ENCODE results near the gene PODXL.
"Not testable (repeated sequence)": the region's sequence is repeated elsewhere in the genome, so short reads cannot be mapped to it uniquely, and the experiment has no call there.

The PODXL gene

DNA sequence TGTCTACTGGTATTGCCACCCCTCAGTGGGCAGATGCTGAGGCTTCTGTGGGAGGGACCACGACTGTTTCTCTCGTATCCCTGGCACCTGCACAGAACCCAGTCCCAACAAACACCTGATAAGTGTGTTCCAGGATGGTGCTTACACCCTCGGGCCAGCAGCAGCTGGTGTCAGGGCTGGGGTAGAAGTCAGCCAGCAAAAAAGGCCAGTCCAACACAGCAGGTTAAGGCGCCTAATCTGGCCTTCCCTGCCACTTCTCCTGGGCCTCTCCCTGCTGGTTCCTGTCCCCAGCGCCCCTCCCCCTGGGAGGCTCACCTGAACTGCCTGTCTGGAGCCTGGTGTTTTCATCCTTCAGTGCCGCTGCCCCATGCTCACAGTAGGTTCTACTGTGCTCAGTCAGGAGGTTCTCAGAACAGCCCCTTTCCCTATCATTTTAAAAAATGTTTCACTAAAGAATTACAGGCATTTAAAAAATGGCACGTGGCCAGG is 20.0 kb downstream of the PODXL start:
- DNase-seq = no peak

- DNase-seq = no peak
Measured at GRCh38 chr7:131533566-131534561, 22.6 kb downstream of the PODXL start.

DNA sequence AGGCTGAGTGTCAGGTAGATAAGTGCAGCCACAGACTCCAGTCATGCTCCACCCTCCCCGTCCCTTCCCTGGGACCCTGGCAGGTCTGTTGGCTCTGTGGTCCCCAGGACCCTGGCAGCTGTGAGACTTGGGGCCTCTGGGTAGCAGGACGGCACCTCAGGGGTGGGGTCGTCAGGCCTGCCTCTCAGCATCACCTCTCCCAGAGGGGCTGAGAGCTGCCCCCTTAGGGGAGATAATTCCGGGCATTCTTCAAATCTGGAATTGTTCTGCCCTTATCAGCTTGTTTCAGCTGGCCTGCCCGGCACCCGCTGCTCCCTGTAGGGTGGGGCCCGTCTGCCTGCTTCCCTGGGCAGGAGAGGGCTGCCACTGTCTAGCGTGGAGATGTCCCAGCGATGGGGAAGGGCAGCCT is 23.3 kb downstream of the PODXL start:
- DNase-seq = no peak

GRCh38 chr7:131532570-131533091 is 23.8 kb downstream of the PODXL start:
- no peak for DNase-seq

DNA sequence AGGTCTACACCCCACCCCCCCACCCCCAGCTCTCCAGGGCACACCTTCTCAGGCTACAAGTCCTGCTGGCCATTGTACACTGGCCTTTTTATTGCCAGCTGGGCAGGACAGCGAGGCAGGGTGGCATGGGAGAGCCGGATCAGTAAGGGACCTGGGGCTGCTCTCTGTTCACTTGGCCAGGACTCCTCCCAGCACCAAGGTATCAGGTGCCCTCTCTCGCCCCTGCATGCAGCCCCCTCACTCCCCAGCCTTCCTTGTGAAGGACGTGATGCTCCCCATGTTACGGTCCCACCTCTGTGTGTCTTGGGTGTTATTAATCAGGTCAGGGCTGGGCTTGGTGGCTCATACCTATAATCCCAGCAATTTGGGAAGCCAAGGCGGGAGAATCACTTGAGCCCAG is 26.3 kb downstream of the PODXL start:
- no peak for DNase-seq

- no peak for DNase-seq
Measured at GRCh38 chr7:131529617-131530016, 26.8 kb downstream of the PODXL start.

DNA sequence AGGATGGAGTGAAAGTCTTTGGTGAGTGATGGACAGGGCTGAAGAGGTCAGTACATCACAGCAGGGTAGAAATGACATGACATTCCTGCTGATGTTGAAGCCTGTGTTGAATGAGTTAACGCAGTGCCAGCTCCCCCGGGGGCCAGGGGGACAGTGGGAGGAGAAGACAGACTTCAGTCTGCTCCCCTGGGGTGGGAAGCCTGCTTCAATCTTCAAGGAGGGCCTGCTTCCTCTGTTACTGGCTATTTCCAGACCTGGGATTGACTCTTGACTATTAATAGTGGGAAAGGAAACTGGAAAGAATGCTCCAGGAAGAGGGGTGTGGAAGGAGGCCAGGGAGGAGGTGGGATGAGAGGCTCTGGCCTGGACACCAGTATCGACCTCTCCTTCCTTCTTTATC is 27.2 kb downstream of the PODXL start:
- DNase-seq = no peak

DNA sequence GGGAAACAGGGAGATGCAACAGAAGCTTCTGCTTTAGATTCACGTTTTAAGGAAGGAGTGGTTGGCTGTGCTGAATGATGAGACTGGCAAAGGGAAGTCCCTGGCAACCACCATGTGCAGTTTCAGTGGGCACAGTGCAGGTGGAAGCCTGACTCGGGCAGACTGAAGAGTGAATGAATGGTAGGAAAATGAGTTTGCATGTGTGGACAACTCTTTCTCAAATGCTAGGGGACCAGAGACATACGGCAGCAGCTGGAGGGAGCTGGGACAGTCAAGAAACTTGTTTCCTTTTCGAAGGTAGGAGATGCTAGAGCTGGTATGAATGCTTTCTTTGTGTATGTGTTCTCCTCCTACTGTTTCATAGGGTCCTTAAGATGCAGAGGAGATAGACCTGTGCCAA is 29.0 kb downstream of the PODXL start:
- no peak for DNase-seq

- DNase-seq = no peak
Measured at GRCh38 chr7:131525820-131526219, 30.6 kb downstream of the PODXL start.

DNA sequence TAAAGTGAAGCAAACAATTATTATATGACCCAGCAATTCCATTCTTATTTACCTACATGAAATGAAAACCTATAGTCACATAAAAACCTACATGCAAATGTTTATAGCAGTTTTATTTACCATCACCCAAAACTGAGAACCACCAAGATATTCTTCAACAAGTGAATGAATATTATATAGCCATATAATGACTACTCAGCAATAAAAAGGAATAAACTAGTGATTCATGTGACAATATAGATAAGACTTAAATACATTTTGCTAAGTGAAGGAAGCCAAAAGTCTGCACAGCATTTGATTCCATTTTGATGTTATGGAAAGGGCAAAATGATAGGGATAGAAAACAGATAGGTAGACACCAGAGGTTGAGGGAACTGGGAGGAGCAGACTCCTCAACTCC is 31.7 kb downstream of the PODXL start:
- DNase-seq = no peak

DNA sequence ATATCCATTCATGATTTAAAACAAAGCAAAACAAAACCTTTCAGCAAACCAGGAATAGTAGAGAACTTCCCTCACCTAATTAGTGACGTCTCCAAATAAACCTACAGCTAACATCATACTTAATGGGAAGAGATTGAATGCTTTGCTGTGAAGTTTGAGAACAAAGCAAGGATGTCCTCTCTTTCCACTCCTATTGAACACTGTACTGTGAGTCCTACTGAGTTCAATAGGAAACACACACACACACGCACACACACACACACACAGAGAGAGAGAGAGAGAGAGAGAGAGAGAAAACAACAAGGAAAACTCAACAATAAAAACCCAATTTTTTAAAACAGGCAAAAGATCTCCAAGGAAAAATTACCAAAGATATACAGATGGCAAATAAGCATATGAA is 32.3 kb downstream of the PODXL start:
- no peak for DNase-seq

GRCh38 chr7:131522325-131522930 is 34.0 kb downstream of the PODXL start:
- no peak for DNase-seq

DNA sequence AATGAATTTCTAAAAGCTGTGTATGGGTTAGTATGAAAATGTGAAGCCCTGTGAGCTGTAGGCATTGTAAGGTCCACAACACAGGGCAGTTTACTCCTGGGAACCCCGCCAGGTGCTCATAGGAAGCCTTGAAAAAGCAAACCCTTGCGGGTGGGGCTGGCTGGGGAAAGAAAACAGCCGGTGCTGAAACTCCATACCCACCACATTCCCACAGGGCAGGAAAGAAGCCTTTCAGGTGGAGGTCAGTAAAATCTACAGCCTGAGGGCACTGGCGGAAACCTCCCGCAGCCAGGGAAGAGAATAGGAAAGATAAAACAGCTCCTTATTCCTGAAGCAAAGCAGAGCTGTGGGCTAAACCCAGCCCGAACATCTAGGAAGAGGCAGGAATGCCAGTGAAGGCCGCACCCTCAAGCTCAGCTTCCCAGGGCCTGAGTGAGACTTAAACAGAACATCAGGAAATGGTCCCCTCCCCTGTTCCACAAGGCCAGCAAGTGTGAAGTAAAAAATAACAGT is 34.7 kb downstream of the PODXL start:
- no peak for DNase-seq

DNA sequence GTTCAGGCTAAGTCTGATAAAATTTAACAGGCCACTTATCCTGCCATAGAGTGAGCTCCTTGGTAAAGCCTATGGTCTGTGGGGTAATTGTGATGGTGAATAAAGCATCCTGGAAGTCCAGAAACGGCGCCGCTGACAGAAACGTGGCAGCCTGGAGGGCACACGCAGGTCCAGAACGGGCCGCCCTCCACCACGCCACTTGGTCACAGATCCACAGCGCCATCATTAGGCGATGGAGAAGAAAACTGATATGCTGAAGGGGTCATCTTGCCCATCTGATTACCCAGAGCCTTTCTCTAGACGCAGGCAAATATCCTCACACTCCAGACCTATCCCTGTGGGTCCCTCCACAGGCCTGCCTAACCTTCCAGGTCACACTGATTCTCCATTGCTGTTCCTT is 37.8 kb downstream of the PODXL start:
- no peak for DNase-seq

- no peak for DNase-seq
Measured at GRCh38 chr7:131517218-131517923, 39.1 kb downstream of the PODXL start.

DNA sequence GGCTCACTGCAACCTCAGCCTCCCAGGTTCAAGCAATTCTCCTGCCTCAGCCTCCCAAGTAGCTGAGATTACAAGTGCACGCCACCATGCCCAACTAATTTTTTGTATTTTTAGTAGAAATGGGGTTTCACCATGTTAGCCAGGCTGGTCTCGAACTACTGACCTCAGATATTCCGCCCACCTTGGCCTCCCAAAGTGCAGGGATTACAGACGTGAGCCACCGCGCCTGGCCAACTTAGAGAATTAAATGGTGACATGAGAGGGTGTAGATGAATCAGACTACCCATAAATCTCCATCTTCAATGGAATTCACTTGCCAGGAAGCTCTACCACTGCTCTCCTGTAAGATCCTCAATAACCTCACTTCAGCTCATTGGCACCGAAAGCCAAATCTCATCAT is 41.0 kb downstream of the PODXL start:
- not testable (repeated sequence) for DNase-seq

- peak; percentile 78 for DNase-seq
Measured at GRCh38 chr7:131513245-131514061, 43.0 kb downstream of the PODXL start.

- DNase-seq = no peak
Measured at GRCh38 chr7:131511774-131512535, 44.5 kb downstream of the PODXL start.

GRCh38 chr7:131511071-131511470 is 45.4 kb downstream of the PODXL start:
- DNase-seq = no peak

GRCh38 chr7:131509781-131510180 is 46.6 kb downstream of the PODXL start:
- DNase-seq = no peak

Data from T-helper 9 cell (primary cell).